Measurements from ENCODE around the gene IFNA1.

The IFNA1 gene

GRCh38 chr9:21450733-21451394 lies 10.6 kb downstream of the IFNA1 start:
- DNase-seq, result no peak

GRCh38 chr9:21452681-21453080 lies 12.4 kb downstream of the IFNA1 start:
- no peak for DNase-seq

GRCh38 chr9:21454149-21454548 lies 13.9 kb downstream of the IFNA1 start:
- no peak for DNase-seq

GRCh38 chr9:21455320-21455719 lies 15.1 kb downstream of the IFNA1 start:
- DNase-seq, result no peak

GRCh38 chr9:21461377-21461776 lies 21.1 kb downstream of the IFNA1 start:
- DNase-seq, result no peak

- no peak for DNase-seq
Measured at GRCh38 chr9:21465138-21465537, 24.9 kb downstream of the IFNA1 start.

- DNase-seq, result no peak
Measured at GRCh38 chr9:21465859-21466518, 25.8 kb downstream of the IFNA1 start.

GRCh38 chr9:21470126-21470525 lies 29.9 kb downstream of the IFNA1 start:
- DNase-seq, result no peak

GRCh38 chr9:21473236-21473635 lies 33.0 kb downstream of the IFNA1 start:
- DNase-seq, result no peak

GRCh38 chr9:21477466-21477865 lies 37.2 kb downstream of the IFNA1 start:
- no peak for DNase-seq

- DNase-seq, result no peak
Measured at GRCh38 chr9:21479152-21479702, 39.0 kb downstream of the IFNA1 start.

- no peak for DNase-seq
Measured at GRCh38 chr9:21481470-21482056, 41.3 kb downstream of the IFNA1 start.

- no peak for DNase-seq
Measured at GRCh38 chr9:21482213-21482612, 42.0 kb downstream of the IFNA1 start, which contains the start of gene IFNE. Gene IFNE (minus strand): TSS chr9:21482313. CDS start chr9:21481694, 619 bp downstream.

Measured in NCI-H1436 treated with DMSO at 0.1 percent for 48 hours (cell line).